Liver (tissue), 9 donors: Measurements from ENCODE around the gene GDF10. TPM values are rescaled to one million over a fixed set of nuclear protein-coding genes. Genes with fewer than 3 reads are reported as not detected.
A peak's percentile ranks its signal among the peaks of the same experiment; 100 is the strongest.

Source experiments
- DNase-seq: peaks from one replicate; pipeline ENCODE4 v3.0.0-alpha.2; 2017; ENCODE audit warnings: low spot score
- H3K27ac ChIP-seq, 2 donors: one replicate each; pipeline ENCODE4 v1.7.0; 2013; ENCODE audit warnings: inconsistent platforms in 2 of 2, low read length in 2 of 2, control low read depth in 1 of 2, low read depth in 1 of 2, mild to moderate bottlenecking in 1 of 2
- H3K27me3 ChIP-seq, 4 donors: one replicate each; pipeline versions ENCODE4 v1.6.1 to v1.7.0; 2013; ENCODE audit warnings: low read length in 3 of 4, inconsistent platforms in 1 of 4, mild to moderate bottlenecking in 1 of 4, moderate library complexity in 1 of 4; ENCODE audit not compliant: control insufficient read depth in 4 of 4, insufficient read depth in 4 of 4
- H3K36me3 ChIP-seq, 4 donors: one replicate each; pipeline versions ENCODE4 v1.6.1 to v1.7.0; 2013; ENCODE audit warnings: low read length in 3 of 4, mild to moderate bottlenecking in 3 of 4, low read depth in 1 of 4, moderate library complexity in 1 of 4; ENCODE audit not compliant: control insufficient read depth in 4 of 4, insufficient read depth in 3 of 4
- H3K4me1 ChIP-seq, 4 donors: one replicate each; pipeline versions ENCODE4 v1.6.1 to v1.7.0; 2013; ENCODE audit warnings: low read length in 3 of 4, mild to moderate bottlenecking in 3 of 4, moderate library complexity in 1 of 4; ENCODE audit not compliant: control insufficient read depth in 4 of 4, insufficient read depth in 4 of 4
- H3K4me3 ChIP-seq, 3 donors: one replicate each; pipeline versions ENCODE4 v1.6.1 to v1.7.0; 2013; ENCODE audit warnings: low read length in 3 of 3, control low read depth in 1 of 3, low read depth in 1 of 3, mild to moderate bottlenecking in 1 of 3
- H3K9ac ChIP-seq, 2 donors: one replicate each; pipeline ENCODE4 v1.7.0; 2013; ENCODE audit warnings: low read length in 2 of 2, mild to moderate bottlenecking in 2 of 2, moderate library complexity in 2 of 2, control low read depth in 1 of 2, low read depth in 1 of 2
- H3K9me3 ChIP-seq, 4 donors: one replicate each; pipeline versions ENCODE4 v1.6.1 to v1.7.0; 2013; ENCODE audit warnings: low read length in 3 of 4; ENCODE audit not compliant: control insufficient read depth in 4 of 4
- EGR1 ChIP-seq, 2 donors: IDR thresholded peaks; 2 replicates each; pipeline ENCODE4 v1.6.1; 2016 to 2018; ENCODE audit warnings: antibody characterized with exemption in 2 of 2, low read depth in 2 of 2
- FOXA1 ChIP-seq: IDR thresholded peaks from 2 replicates; pipeline ENCODE4 v1.6.1; 2016; ENCODE audit warnings: antibody characterized with exemption
- GABPA ChIP-seq, 2 donors: IDR thresholded peaks in 1 of 2; conservative IDR thresholded peaks in 1 of 2; 2 replicates each; pipeline ENCODE4 v1.6.1; 2016; ENCODE audit warnings: antibody characterized with exemption in 2 of 2, mild to moderate bottlenecking in 1 of 2, moderate library complexity in 1 of 2
- HNF4A ChIP-seq, 2 donors: conservative IDR thresholded peaks; 2 replicates each; pipeline ENCODE4 v1.6.1; 2016; ENCODE audit warnings: antibody characterized with exemption in 2 of 2, mild to moderate bottlenecking in 2 of 2
- HNF4G ChIP-seq: IDR thresholded peaks from 2 replicates; pipeline ENCODE4 v1.6.1; 2016; ENCODE audit warnings: antibody characterized with exemption
- JUND ChIP-seq, 2 donors: IDR thresholded peaks; 2 replicates each; pipeline ENCODE4 v1.6.1; 2016; ENCODE audit warnings: antibody characterized with exemption in 2 of 2
- NR2F2 ChIP-seq: IDR thresholded peaks from 2 replicates; pipeline ENCODE4 v1.6.1; 2016; ENCODE audit warnings: antibody characterized with exemption
- RXRA ChIP-seq, 2 donors: IDR thresholded peaks; 2 replicates each; pipeline ENCODE4 v1.6.1; 2017 to 2018; ENCODE audit warnings: antibody characterized with exemption in 2 of 2, mild to moderate bottlenecking in 1 of 2
- SP1 ChIP-seq: IDR thresholded peaks from 2 replicates; pipeline ENCODE4 v1.6.1; 2018; ENCODE audit warnings: antibody characterized with exemption, mild to moderate bottlenecking
- TAF1 ChIP-seq: conservative IDR thresholded peaks from 2 replicates; pipeline ENCODE4 v1.6.1; 2016; ENCODE audit warnings: antibody characterized with exemption, mild to moderate bottlenecking
- WGBS: extraction: QIAGEN DNeasy Blood & Tissue Kit; methylation state at CpG from one replicate; pipeline ENCODE4 v1.1.7; 2013; 5-methylcytosine and 5-hydroxymethylcytosine counted together
- polyA plus RNA-seq, 2 donors: library from polyadenylated mRNA; stranded (reverse) in 1 of 2; unstranded in 1 of 2; fragments of 200-250 nt in 1 of 2; fragments of >200 nt in 1 of 2; fragmentation: Nextera tagmentation in 1 of 2; extraction: Ambion mirVana in 1 of 2; gene quantifications; one replicate each; pipeline versions ENCODE4 v1.2.1 to v1.2.3, GENCODE V29; 2013 to 2015
- total RNA-seq, 2 donors: library from RNA; depleted of rRNA; stranded (reverse); fragments of >200 nt; gene quantifications; one replicate each; pipeline ENCODE4 v1.2.3, GENCODE V29; 2014
- TF ChIP-seq, protein P1 (sequence below): IDR thresholded peaks from 2 replicates; pipeline ENCODE4 v1.6.1; 2016; ENCODE audit warnings: antibody characterized with exemption
- TF ChIP-seq, protein P2 (sequence below): IDR thresholded peaks from 2 replicates; pipeline ENCODE4 v1.6.1; 2016; ENCODE audit warnings: antibody characterized with exemption, mild to moderate bottlenecking
- TF ChIP-seq, protein P3 (sequence below): IDR thresholded peaks from 2 replicates; pipeline ENCODE4 v1.6.1; 2016; ENCODE audit warnings: antibody characterized with exemption
- TF ChIP-seq, protein P4 (sequence below): IDR thresholded peaks from 2 replicates; pipeline ENCODE4 v1.6.1; 2016; ENCODE audit warnings: antibody characterized with exemption
- TF ChIP-seq, protein P5 (sequence below): fragments of 150-350 bp; IDR thresholded peaks from 2 replicates; pipeline ENCODE4 v1.5.1; 2017; ENCODE audit warnings: improper control_type of control experiment, low read depth, low read length; ENCODE audit not compliant: missing input control
- donor health status: healthy.
- donor health status: healthy.
- donor health status: healthy.
- donor health status: healthy.
- donor health status: healthy.

Gene GDF10
- total and polyA plus RNA-seq, 4 donors, result under 0.01 to 0.28 (median 0.11) TPM

DNA sequence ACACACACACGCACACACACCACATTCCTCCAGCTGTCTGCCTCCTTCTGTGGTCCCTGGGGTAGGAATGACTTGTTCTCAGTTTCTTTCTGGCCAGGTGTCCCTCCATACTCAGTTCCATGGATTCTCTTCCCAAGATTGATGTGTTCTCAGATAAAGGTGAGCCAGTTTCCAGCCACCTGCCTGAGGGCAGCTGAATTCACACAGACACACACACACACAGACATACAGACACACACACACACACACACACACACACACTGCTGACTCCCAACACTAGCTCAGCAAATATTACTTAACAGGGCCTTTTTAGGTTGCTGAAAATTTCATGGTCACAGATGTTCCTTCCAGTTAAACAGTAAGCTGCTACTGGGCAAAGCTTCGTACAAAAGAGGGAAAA lies 45.4 kb upstream of the GDF10 start:
- 66% methylated on average over 2 of the region's 2 CpGs for WGBS
- no peak overlapping the region for H3K27ac ChIP-seq
- no peaks in the 10 kb centered on the region for H3K9me3 ChIP-seq
- DNase-seq, result peak; percentile 42
- no peak overlapping the region for H3K9ac ChIP-seq
- no peaks in the 10 kb centered on the region for H3K27me3 ChIP-seq
- no peaks in the 10 kb centered on the region for H3K4me1 ChIP-seq
- no peaks in the 10 kb centered on the region for H3K36me3 ChIP-seq
- no peak overlapping the region for H3K4me3 ChIP-seq
- TF ChIP-seq HNF4G (no peak), SP1 (no peak), FOXA1 (no peak), JUND (IDR thresholded peaks at IDR 0.05) (no peak), RXRA (IDR thresholded peaks at IDR 0.05) (no peak), NR2F2 (no peak), TAF1 (no peak), GABPA (IDR thresholded peaks at IDR 0.05 in 1 of 2, conservative IDR thresholded peaks at IDR 0.05 in 1 of 2) (no peak), HNF4A (conservative IDR thresholded peaks at IDR 0.05) (no peak), EGR1 (IDR thresholded peaks at IDR 0.05; ENCODE audit: low read depth in 2 of 2) (no peak)
- TF ChIP-seq, protein P1, sequence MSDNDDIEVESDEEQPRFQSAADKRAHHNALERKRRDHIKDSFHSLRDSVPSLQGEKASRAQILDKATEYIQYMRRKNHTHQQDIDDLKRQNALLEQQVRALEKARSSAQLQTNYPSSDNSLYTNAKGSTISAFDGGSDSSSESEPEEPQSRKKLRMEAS, result no peak
- TF ChIP-seq, protein P2, sequence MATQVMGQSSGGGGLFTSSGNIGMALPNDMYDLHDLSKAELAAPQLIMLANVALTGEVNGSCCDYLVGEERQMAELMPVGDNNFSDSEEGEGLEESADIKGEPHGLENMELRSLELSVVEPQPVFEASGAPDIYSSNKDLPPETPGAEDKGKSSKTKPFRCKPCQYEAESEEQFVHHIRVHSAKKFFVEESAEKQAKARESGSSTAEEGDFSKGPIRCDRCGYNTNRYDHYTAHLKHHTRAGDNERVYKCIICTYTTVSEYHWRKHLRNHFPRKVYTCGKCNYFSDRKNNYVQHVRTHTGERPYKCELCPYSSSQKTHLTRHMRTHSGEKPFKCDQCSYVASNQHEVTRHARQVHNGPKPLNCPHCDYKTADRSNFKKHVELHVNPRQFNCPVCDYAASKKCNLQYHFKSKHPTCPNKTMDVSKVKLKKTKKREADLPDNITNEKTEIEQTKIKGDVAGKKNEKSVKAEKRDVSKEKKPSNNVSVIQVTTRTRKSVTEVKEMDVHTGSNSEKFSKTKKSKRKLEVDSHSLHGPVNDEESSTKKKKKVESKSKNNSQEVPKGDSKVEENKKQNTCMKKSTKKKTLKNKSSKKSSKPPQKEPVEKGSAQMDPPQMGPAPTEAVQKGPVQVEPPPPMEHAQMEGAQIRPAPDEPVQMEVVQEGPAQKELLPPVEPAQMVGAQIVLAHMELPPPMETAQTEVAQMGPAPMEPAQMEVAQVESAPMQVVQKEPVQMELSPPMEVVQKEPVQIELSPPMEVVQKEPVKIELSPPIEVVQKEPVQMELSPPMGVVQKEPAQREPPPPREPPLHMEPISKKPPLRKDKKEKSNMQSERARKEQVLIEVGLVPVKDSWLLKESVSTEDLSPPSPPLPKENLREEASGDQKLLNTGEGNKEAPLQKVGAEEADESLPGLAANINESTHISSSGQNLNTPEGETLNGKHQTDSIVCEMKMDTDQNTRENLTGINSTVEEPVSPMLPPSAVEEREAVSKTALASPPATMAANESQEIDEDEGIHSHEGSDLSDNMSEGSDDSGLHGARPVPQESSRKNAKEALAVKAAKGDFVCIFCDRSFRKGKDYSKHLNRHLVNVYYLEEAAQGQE, result no peak
- TF ChIP-seq, protein P3, sequence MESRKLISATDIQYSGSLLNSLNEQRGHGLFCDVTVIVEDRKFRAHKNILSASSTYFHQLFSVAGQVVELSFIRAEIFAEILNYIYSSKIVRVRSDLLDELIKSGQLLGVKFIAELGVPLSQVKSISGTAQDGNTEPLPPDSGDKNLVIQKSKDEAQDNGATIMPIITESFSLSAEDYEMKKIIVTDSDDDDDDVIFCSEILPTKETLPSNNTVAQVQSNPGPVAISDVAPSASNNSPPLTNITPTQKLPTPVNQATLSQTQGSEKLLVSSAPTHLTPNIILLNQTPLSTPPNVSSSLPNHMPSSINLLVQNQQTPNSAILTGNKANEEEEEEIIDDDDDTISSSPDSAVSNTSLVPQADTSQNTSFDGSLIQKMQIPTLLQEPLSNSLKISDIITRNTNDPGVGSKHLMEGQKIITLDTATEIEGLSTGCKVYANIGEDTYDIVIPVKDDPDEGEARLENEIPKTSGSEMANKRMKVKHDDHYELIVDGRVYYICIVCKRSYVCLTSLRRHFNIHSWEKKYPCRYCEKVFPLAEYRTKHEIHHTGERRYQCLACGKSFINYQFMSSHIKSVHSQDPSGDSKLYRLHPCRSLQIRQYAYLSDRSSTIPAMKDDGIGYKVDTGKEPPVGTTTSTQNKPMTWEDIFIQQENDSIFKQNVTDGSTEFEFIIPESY, result no peak
- TF ChIP-seq, protein P4, sequence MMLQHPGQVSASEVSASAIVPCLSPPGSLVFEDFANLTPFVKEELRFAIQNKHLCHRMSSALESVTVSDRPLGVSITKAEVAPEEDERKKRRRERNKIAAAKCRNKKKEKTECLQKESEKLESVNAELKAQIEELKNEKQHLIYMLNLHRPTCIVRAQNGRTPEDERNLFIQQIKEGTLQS, result no peak
- TF ChIP-seq, protein P5, sequence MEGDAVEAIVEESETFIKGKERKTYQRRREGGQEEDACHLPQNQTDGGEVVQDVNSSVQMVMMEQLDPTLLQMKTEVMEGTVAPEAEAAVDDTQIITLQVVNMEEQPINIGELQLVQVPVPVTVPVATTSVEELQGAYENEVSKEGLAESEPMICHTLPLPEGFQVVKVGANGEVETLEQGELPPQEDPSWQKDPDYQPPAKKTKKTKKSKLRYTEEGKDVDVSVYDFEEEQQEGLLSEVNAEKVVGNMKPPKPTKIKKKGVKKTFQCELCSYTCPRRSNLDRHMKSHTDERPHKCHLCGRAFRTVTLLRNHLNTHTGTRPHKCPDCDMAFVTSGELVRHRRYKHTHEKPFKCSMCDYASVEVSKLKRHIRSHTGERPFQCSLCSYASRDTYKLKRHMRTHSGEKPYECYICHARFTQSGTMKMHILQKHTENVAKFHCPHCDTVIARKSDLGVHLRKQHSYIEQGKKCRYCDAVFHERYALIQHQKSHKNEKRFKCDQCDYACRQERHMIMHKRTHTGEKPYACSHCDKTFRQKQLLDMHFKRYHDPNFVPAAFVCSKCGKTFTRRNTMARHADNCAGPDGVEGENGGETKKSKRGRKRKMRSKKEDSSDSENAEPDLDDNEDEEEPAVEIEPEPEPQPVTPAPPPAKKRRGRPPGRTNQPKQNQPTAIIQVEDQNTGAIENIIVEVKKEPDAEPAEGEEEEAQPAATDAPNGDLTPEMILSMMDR, result no peak
